DND-41 (cell line): ENCODE results near the gene SOSTDC1.

ENCODE experiments used
- ATAC-seq: fragments of 200-7000 bp; cut with Tn5 transposase; 3 replicates; pipeline ENCODE4 v1.9.1; 2021; ENCODE audit warnings: low read depth; ENCODE audit not compliant: insufficient read depth
- DNase-seq: peaks from one replicate; pipeline ENCODE4 v3.0.0-alpha.2; 2020
- H2AFZ ChIP-seq: 2 replicates; pipeline ENCODE4 v1.6.0; 2012; ENCODE audit warnings: low read depth, low read length
- H3K27ac ChIP-seq: 2 replicates; pipeline ENCODE4 v1.5.1; 2012; ENCODE audit warnings: low read length, inconsistent platforms
- H3K27me3 ChIP-seq: fragments of 200-600 bp; sonication (generic); 2 replicates; pipeline ENCODE4 v1.6.0; 2012; ENCODE audit warnings: low read length, mild to moderate bottlenecking, inconsistent platforms; ENCODE audit not compliant: insufficient read depth, poor library complexity
- H3K36me3 ChIP-seq: 2 replicates; pipeline ENCODE4 v1.5.1; 2012; ENCODE audit warnings: low read length, inconsistent platforms; ENCODE audit not compliant: insufficient read depth
- H3K4me1 ChIP-seq: 2 replicates; pipeline ENCODE4 v1.5.1; 2012; ENCODE audit warnings: mild to moderate bottlenecking, low read length; ENCODE audit not compliant: insufficient read depth
- H3K4me2 ChIP-seq: 2 replicates; pipeline ENCODE4 v1.6.0; 2012; ENCODE audit warnings: mild to moderate bottlenecking, moderate library complexity, low read length, inconsistent platforms; ENCODE audit not compliant: insufficient read depth
- H3K4me3 ChIP-seq, 2 experiments: fragments of 200-600 bp in 1 of 2; shearing (Covaris generic) in 1 of 2; 2 replicates each; pipeline ENCODE4 v1.5.1; 2012 to 2016; ENCODE audit warnings: inconsistent platforms in 2 of 2, low read length in 2 of 2, mild to moderate bottlenecking in 2 of 2, low read depth in 1 of 2, moderate library complexity in 1 of 2
- H3K79me2 ChIP-seq: 2 replicates; pipeline ENCODE4 v1.6.0; 2012; ENCODE audit warnings: low read length, inconsistent platforms; ENCODE audit not compliant: insufficient read depth
- H3K9ac ChIP-seq: 2 replicates; pipeline ENCODE4 v1.6.0; 2012; ENCODE audit warnings: low read depth, mild to moderate bottlenecking, inconsistent platforms, low read length, moderate library complexity
- H3K9me3 ChIP-seq: 2 replicates; pipeline ENCODE4 v1.5.1; 2012; ENCODE audit warnings: low read length, moderate library complexity, mild to moderate bottlenecking, inconsistent platforms; ENCODE audit not compliant: insufficient read depth, severe bottlenecking
- H4K20me1 ChIP-seq: 2 replicates; pipeline ENCODE4 v1.6.0; 2012; ENCODE audit warnings: low read length; ENCODE audit not compliant: insufficient read depth
- EZH2 ChIP-seq: IDR thresholded peaks from 3 replicates; pipeline ENCODE4 v1.6.1; 2012; ENCODE audit warnings: borderline replicate concordance, low read depth, mild to moderate bottlenecking, moderate library complexity, low read length, inconsistent platforms; ENCODE audit not compliant: severe bottlenecking
- TF ChIP-seq, protein P1 (sequence below): IDR thresholded peaks from 2 replicates; pipeline ENCODE4 v1.5.1; 2012; ENCODE audit warnings: borderline replicate concordance, low read length, moderate library complexity, mild to moderate bottlenecking; ENCODE audit not compliant: poor library complexity, severe bottlenecking; ENCODE audit errors: extremely low read depth

SOSTDC1 gene

DNA sequence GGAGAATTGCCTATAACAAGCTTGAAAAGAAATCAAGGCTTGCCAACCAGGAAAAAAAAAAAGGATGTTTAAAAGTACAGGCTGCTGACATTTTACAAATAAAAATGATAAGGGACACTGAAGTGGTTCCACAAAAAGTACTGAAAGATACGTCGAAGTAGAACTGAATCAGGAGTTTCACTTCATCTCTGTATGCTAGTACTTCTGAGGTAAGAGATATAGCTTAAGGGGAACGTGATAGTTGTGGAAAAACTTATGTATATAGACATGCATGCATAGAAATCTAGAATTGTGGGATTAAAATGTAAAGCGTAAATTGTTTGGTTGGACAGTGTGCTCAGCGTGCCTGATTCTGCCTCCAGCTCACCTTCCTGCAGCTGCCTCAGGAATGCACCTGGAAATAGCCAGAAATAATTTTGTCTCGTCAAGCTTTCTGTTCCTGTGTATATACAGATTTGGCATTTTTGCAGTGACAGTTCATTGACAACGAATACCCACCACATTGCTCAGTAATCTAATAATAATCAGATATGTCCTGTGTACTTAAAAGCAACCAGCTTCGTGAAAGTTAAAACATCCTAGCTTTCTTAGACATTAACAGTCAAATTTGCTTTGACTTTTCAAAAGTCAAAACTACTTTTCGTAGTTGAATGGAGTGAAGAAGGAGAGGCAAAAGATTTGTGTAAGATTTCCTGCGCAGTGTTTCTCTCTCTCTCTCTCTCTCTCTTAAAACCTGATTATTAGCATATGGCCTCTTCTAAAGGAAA, 1.4 kb downstream of the SOSTDC1 start:
- no peak for TF ChIP-seq EZH2
- TF ChIP-seq, protein P1, sequence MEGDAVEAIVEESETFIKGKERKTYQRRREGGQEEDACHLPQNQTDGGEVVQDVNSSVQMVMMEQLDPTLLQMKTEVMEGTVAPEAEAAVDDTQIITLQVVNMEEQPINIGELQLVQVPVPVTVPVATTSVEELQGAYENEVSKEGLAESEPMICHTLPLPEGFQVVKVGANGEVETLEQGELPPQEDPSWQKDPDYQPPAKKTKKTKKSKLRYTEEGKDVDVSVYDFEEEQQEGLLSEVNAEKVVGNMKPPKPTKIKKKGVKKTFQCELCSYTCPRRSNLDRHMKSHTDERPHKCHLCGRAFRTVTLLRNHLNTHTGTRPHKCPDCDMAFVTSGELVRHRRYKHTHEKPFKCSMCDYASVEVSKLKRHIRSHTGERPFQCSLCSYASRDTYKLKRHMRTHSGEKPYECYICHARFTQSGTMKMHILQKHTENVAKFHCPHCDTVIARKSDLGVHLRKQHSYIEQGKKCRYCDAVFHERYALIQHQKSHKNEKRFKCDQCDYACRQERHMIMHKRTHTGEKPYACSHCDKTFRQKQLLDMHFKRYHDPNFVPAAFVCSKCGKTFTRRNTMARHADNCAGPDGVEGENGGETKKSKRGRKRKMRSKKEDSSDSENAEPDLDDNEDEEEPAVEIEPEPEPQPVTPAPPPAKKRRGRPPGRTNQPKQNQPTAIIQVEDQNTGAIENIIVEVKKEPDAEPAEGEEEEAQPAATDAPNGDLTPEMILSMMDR = no peak
- Histone ChIP-seq H4K20me1 (no peaks in the 10 kb centered on the region; the same call in 1 of the 2 replicates), H3K79me2 (no peaks in the 10 kb centered on the region), H3K9ac (no peak overlapping the region), H2AFZ (no peak overlapping the region), H3K27me3 (no peaks in the 10 kb centered on the region), H3K36me3 (no peaks in the 10 kb centered on the region), H3K9me3 (no peaks in the 10 kb centered on the region), H3K27ac (no peak overlapping the region), H3K4me1 (no peaks in the 10 kb centered on the region), H3K4me2 (no peak overlapping the region), H3K4me3 (no peak overlapping the region)
- no peak for DNase-seq
- ATAC-seq = no peak

DNA sequence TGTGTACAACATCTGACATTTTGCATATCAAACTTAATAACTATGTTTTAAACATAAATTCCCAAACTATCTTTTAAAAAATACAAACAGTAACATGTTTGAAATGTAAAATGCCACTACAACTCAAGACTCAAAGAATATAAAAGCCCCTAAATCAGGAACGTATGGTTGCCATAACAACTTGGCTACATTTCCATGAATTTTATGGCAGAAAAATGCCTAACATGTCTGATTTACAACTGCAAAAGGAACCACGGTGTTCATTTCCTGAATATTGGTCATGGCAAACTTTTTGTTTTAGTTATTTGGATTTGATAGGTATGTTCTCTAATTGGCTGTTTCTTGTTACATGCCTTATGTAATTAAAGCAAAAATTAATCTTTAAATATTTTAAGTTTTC, 2.0 kb downstream of the SOSTDC1 start:
- no peak overlapping the region for H3K4me3 ChIP-seq
- no peak overlapping the region for H3K9ac ChIP-seq
- ATAC-seq = no peak

DNA sequence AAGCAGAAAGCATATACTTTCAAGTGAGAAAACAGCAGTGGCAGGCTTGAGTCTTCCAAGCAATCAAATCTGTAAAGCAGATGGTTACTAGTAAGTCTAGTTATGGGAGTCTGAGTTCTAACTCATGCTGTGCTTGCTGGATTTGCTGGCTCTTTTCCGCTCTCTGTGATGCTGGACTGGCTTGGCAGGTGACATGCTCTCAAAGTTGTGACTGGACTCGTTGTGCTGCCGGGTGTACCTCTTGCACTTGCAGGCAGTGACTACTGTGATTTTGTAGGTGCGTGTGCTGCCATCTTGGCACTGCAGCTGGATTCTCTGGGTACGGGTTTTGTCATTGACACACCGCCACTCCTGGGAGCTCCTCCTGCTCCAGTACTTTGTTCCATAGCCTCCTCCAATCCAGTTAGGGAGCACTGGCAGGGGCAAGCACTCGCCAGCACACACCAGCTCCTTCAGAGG, 3.1 kb downstream of the SOSTDC1 start:
- TF ChIP-seq, protein P1 = no peak
- Histone ChIP-seq H3K27me3 (no peaks in the 10 kb centered on the region), H2AFZ (no peak overlapping the region), H4K20me1 (no peaks in the 10 kb centered on the region; the same call in 1 of the 2 replicates), H3K4me3 (no peak overlapping the region), H3K79me2 (no peaks in the 10 kb centered on the region), H3K4me1 (no peaks in the 10 kb centered on the region), H3K27ac (no peak overlapping the region), H3K9ac (no peak overlapping the region), H3K9me3 (no peaks in the 10 kb centered on the region), H3K36me3 (no peaks in the 10 kb centered on the region), H3K4me2 (no peak overlapping the region)
- no peak for DNase-seq
- no peak for ATAC-seq

More for the DNA sequence above, 2.0 kb downstream of the SOSTDC1 start:
- no peaks in the 10 kb centered on the region for H3K27me3 ChIP-seq
- no peaks in the 10 kb centered on the region; the same call in 1 of the 2 replicates for H4K20me1 ChIP-seq
- no peak overlapping the region for H3K4me2 ChIP-seq
- no peaks in the 10 kb centered on the region for H3K9me3 ChIP-seq
- H3K27ac ChIP-seq = no peak overlapping the region
- DNase-seq = no peak
- no peaks in the 10 kb centered on the region for H3K4me1 ChIP-seq
- no peak overlapping the region for H2AFZ ChIP-seq
- TF ChIP-seq EZH2 = no peak
- TF ChIP-seq, protein P1 = no peak
- H3K79me2 ChIP-seq = no peaks in the 10 kb centered on the region
- H3K36me3 ChIP-seq = no peaks in the 10 kb centered on the region
